ENCODE measurements around the gene TMEM145. TPM values are rescaled to one million over a fixed set of nuclear protein-coding genes. Genes with fewer than 3 reads are reported as not detected.

TMEM145 gene
- total and polyA plus RNA-seq, 9 of the 15 experiments (the other 6 are each of a cell fraction or from before 2014, with no cell fraction given): 0.80 to 5.5 (median 1.9) TPM; not detected in 3

DNA sequence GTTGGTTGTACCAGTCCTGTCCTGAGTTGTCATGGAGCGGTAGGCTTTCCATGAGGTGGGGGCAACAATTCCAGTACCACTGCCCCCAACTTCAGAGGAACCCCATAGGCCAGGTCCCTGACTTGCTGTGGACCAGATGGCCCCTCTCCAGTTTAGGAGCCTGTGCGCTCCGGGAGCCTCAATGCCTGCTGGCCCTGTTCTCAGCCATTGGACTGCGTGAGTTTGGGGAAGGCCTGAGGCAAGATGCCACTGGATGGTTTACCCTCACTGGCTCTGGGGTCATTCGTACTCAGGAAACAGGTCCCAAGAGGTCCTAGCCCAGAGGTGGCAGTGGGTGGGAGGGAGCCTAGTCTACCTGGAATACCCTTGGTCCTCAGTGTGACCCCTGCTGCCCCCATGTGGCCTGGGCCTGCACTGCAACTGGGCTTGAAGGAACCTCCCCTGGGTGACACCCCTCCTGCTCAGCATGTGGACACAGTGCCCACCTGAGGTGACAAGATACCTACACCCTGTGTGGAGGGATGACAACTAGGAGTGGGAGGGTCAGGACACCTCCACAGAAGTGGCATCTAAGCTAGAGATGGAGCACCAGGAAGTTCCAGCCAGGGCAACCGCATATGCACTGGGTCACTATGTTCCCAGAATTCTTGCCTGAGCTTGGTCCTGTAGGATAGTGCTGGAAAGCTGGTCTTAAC, 17.1 kb upstream of the TMEM145 start (continued):
- TF ChIP-seq, protein P1, sequence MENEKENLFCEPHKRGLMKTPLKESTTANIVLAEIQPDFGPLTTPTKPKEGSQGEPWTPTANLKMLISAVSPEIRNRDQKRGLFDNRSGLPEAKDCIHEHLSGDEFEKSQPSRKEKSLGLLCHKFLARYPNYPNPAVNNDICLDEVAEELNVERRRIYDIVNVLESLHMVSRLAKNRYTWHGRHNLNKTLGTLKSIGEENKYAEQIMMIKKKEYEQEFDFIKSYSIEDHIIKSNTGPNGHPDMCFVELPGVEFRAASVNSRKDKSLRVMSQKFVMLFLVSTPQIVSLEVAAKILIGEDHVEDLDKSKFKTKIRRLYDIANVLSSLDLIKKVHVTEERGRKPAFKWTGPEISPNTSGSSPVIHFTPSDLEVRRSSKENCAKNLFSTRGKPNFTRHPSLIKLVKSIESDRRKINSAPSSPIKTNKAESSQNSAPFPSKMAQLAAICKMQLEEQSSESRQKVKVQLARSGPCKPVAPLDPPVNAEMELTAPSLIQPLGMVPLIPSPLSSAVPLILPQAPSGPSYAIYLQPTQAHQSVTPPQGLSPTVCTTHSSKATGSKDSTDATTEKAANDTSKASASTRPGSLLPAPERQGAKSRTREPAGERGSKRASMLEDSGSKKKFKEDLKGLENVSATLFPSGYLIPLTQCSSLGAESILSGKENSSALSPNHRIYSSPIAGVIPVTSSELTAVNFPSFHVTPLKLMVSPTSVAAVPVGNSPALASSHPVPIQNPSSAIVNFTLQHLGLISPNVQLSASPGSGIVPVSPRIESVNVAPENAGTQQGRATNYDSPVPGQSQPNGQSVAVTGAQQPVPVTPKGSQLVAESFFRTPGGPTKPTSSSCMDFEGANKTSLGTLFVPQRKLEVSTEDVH (IDR thresholded peaks at IDR 0.05; ENCODE audit: low read depth, partially characterized antibody): peak; percentile 58
- TF ChIP-seq ZFPM2 (CRISPR knock-in tag; IDR thresholded peaks at IDR 0.05): no peak
- TF ChIP-seq SMARCB1 (IDR thresholded peaks at IDR 0.05; ENCODE audit: insufficient read length, low read depth): no peak
- TF ChIP-seq, protein P2, sequence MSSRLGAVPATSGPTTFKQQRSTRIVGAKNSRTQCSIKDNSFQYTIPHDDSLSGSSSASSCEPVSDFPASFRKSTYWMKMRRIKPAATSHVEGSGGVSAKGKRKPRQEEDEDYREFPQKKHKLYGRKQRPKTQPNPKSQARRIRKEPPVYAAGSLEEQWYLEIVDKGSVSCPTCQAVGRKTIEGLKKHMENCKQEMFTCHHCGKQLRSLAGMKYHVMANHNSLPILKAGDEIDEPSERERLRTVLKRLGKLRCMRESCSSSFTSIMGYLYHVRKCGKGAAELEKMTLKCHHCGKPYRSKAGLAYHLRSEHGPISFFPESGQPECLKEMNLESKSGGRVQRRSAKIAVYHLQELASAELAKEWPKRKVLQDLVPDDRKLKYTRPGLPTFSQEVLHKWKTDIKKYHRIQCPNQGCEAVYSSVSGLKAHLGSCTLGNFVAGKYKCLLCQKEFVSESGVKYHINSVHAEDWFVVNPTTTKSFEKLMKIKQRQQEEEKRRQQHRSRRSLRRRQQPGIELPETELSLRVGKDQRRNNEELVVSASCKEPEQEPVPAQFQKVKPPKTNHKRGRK (tag; IDR thresholded peaks at IDR 0.05): no peak
- TF ChIP-seq, protein P3, sequence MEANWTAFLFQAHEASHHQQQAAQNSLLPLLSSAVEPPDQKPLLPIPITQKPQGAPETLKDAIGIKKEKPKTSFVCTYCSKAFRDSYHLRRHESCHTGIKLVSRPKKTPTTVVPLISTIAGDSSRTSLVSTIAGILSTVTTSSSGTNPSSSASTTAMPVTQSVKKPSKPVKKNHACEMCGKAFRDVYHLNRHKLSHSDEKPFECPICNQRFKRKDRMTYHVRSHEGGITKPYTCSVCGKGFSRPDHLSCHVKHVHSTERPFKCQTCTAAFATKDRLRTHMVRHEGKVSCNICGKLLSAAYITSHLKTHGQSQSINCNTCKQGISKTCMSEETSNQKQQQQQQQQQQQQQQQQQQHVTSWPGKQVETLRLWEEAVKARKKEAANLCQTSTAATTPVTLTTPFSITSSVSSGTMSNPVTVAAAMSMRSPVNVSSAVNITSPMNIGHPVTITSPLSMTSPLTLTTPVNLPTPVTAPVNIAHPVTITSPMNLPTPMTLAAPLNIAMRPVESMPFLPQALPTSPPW (CRISPR knock-in tag; IDR thresholded peaks at IDR 0.05): peak; percentile 41; the same call in 1 of the 2 replicates
- peak; percentile 67 for TF ChIP-seq POLR2A (conservative IDR thresholded peaks at IDR 0.05)
- no peak for TF ChIP-seq CBX5 (IDR thresholded peaks at IDR 0.05; ENCODE audit: borderline replicate concordance, low read depth)
- no peak for TF ChIP-seq PHTF2 (CRISPR knock-in tag; IDR thresholded peaks at IDR 0.05)
- TF ChIP-seq HNRNPK (IDR thresholded peaks at IDR 0.05; ENCODE audit: low read depth, low read length, poor library complexity, severe bottlenecking): no peak
- TF ChIP-seq, protein P4, sequence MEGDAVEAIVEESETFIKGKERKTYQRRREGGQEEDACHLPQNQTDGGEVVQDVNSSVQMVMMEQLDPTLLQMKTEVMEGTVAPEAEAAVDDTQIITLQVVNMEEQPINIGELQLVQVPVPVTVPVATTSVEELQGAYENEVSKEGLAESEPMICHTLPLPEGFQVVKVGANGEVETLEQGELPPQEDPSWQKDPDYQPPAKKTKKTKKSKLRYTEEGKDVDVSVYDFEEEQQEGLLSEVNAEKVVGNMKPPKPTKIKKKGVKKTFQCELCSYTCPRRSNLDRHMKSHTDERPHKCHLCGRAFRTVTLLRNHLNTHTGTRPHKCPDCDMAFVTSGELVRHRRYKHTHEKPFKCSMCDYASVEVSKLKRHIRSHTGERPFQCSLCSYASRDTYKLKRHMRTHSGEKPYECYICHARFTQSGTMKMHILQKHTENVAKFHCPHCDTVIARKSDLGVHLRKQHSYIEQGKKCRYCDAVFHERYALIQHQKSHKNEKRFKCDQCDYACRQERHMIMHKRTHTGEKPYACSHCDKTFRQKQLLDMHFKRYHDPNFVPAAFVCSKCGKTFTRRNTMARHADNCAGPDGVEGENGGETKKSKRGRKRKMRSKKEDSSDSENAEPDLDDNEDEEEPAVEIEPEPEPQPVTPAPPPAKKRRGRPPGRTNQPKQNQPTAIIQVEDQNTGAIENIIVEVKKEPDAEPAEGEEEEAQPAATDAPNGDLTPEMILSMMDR (IDR thresholded peaks at IDR 0.05 in 2 of 3, conservative IDR thresholded peaks at IDR 0.05 in 1 of 3; ENCODE audit: insufficient read depth in 2 of 3, low read depth in 1 of 3, low read length in 3 of 3): peak; percentile 94 to 97 (median 97)
- TF ChIP-seq, protein P5, sequence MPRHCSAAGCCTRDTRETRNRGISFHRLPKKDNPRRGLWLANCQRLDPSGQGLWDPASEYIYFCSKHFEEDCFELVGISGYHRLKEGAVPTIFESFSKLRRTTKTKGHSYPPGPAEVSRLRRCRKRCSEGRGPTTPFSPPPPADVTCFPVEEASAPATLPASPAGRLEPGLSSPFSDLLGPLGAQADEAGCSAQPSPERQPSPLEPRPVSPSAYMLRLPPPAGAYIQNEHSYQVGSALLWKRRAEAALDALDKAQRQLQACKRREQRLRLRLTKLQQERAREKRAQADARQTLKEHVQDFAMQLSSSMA (CRISPR knock-in tag; IDR thresholded peaks at IDR 0.05): no peak
- TF ChIP-seq ZNF146 (CRISPR knock-in tag; IDR thresholded peaks at IDR 0.05; ENCODE audit: unreplicated experiment): no peak
- peak; percentile 38 to 80; a peak in 3 of 4 replicates for TF ChIP-seq RAD21 (CRISPR knock-in tag; conservative IDR thresholded peaks at IDR 0.05 in 1 of 2, IDR thresholded peaks at IDR 0.05 in 1 of 2)
- no peak for TF ChIP-seq ZKSCAN8 (CRISPR knock-in tag; IDR thresholded peaks at IDR 0.05)
- peak; percentile 93 for TF ChIP-seq XRCC5 (IDR thresholded peaks at IDR 0.05; ENCODE audit: low read depth, low read length)
- no peak for TF ChIP-seq POU5F1 (IDR thresholded peaks at IDR 0.05; ENCODE audit: borderline replicate concordance, low read depth, low read length, partially characterized antibody)

Data from K562 (cell line).